LNCAP (cell line): ENCODE data around the gene SOWAHC.

Source experiments
- TF ChIP-seq, protein P1 (sequence below): fragments of 450-650 bp; IDR thresholded peaks from 2 replicates; pipeline ENCODE4 v1.5.1; 2017; ENCODE audit warnings: mild to moderate bottlenecking

Gene SOWAHC

DNA sequence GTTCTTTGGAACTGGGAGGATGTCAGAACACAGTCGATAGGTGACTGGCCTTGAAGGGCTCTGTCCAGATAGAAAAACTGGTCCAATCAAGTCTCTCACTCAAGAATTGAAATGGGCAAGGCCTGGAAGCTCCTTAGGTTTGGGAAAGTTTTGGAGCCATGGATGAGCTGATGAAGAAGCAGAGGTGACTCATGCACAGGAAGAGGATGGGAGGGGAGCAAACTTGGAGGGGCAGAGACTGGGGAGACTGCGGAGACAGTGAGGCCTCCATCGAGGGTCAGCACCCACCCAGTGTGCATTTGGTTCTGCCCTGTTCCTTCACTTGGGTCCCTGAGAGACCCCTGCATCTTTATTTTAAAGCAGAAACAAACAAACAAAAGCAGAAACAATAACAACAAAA is 41.1 kb downstream of the SOWAHC start:
- TF ChIP-seq, protein P1, sequence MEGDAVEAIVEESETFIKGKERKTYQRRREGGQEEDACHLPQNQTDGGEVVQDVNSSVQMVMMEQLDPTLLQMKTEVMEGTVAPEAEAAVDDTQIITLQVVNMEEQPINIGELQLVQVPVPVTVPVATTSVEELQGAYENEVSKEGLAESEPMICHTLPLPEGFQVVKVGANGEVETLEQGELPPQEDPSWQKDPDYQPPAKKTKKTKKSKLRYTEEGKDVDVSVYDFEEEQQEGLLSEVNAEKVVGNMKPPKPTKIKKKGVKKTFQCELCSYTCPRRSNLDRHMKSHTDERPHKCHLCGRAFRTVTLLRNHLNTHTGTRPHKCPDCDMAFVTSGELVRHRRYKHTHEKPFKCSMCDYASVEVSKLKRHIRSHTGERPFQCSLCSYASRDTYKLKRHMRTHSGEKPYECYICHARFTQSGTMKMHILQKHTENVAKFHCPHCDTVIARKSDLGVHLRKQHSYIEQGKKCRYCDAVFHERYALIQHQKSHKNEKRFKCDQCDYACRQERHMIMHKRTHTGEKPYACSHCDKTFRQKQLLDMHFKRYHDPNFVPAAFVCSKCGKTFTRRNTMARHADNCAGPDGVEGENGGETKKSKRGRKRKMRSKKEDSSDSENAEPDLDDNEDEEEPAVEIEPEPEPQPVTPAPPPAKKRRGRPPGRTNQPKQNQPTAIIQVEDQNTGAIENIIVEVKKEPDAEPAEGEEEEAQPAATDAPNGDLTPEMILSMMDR, result no peak

DNA sequence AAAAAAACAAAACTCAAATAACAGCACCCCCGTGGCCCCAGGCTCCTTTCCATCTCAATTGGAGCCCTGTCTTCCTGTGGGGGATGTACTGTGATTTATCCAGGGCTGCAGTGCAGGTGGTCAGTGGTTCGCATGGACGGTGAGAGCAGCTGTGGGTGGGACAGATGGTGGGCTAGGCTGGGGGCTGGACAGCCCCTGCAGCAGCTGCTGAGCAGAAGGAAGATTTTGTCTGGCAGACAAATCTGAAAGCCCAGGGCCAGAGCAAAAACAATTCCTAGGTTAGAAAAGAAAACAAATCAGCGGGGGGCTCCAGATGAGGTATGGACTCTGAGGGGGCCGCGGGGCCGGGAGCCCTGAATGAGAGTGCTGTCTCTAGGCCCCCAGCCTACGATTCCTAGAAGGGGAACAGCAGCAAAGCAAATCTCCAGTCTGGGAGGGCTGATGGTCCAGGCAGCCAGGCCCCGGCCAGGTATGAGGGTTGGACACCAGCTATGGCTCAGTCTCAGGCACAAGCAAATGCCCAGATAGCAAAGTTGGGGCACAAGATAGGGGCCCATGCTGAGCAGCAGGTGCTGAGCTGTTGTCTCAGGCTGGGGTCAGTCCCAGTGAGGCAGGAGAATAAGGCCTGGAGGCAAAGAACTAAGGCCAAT is 45.4 kb downstream of the SOWAHC start:
- TF ChIP-seq, protein P1, result no peak

DNA sequence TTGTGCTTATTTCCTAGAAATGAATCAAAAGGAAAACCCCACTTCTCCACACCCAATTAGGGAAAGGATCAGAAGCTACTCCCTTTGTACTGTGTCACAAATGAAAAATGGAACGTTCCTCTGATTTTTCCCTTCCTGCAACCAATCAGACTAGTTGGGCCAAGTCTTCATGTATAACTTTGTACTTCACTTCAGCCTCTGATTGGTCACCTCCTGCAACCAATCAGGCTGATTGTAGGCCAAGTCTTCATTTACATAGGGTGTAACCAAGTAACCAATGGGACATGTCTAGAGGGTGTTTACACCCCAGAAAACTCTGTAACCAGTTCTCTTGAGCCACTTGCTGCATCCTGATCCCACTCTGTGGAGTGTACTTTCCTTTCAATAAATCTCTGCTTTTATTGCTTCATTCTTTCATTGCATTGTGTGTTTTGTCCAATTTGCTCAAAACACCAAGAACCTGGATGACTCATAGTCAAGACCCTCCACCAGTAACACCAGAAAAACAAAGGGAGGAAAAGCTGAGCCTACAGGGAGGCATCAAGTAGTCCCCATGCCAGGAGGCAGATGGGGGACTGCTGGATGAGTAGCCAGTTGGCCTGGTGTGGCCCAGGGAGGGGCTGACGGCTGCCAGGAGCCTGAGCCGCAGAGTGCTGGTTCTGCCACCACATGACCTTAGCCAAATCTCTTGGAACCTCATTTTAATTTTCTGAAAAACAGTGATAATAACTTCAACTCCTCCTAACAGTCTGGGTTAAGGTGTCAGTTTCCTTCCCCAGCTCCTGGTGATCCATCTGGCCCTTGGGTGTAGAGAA is 46.1 kb downstream of the SOWAHC start:
- TF ChIP-seq, protein P1, result no peak

DNA sequence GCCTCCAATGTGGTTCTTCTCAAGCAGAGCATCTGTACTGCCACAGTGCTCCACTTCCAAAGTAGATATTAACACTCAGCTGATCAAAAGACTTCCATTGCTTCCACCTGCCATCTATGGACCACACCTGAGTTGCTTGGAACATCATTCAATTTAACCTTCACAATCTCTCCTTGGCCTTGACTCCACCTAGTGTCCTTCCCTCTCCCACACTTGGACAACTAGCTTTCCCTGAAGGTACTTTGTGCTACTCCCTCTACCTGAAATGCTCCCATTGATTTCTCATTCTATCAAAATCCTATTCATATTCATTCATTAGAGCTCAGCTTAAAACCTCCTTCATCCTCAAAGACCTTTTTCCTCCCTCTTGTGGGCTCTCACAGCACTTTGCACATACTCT is 48.7 kb downstream of the SOWAHC start:
- TF ChIP-seq, protein P1, result peak; percentile 9; the same call in 1 of the 2 replicates

DNA sequence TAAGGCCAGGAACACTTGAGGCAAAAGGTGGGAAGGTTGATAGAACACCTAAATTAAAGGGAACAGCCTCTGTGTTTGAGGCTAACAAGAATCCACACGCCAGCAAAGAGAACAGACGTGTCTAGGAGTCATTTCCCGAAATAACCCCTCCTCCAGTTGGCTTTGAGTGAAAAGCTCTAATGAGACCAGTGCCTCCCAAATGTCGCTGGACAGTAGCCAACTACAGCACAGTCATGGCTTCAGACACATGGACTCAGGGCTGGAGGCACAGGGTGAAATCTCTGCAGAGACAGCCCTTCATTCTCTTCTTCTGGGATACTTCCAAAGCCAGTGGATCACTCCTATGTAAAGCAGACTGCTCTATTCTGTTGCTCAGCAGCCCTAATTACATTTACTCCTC is 49.6 kb downstream of the SOWAHC start:
- TF ChIP-seq, protein P1, result no peak

DNA sequence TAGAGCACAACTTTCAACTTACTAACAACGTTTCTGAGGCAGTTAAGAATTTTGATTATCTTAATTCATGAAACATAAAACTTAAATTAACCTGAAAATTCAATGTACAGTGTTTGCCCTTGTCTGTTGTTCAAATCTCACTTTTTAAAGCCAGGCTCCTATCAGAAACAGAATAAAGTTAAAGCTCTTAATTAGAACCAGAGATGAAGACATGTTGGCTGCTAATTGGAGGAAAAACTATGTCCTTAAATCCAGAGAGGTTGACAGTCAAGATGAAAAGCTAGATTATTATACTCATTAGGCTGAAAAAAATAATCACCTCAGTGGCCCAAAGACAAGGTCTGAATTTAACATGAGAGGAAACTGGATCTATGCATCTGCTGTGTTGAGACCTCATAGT is 52.3 kb downstream of the SOWAHC start:
- TF ChIP-seq, protein P1, result no peak
